Gastrocnemius medialis (tissue), 4 donors: Measurements from ENCODE around the gene CCM2L. TPM values are rescaled to one million over a fixed set of nuclear protein-coding genes. Genes with fewer than 3 reads are reported as not detected.

Source experiments
- ATAC-seq, 2 donors: fragments of 150-250 bp; one replicate each; pipeline ENCODE4 v1.9.1; 2016
- DNase-seq, 2 donors: peaks; one replicate each; pipeline ENCODE4 v3.0.0-alpha.2; 2019
- H3K27ac ChIP-seq, 4 donors: fragments of 200-600 bp; sonication (generic); 1 replicate in 1 of 4; 2 replicates in 3 of 4; pipeline ENCODE4 v1.5.1; 2016 to 2018; ENCODE audit warnings: mild to moderate bottlenecking in 2 of 4, moderate library complexity in 1 of 4
- H3K27me3 ChIP-seq, 3 donors: fragments of 200-600 bp; sonication (generic) in 2 of 3; 1 replicate in 1 of 3; 2 replicates in 2 of 3; pipeline versions ENCODE4 v1.5.1 to v1.6.0; 2016 to 2019; ENCODE audit warnings: mild to moderate bottlenecking in 1 of 3, moderate library complexity in 1 of 3
- H3K36me3 ChIP-seq, 2 donors: fragments of 200-600 bp; sonication (generic) in 1 of 2; one replicate each; pipeline ENCODE4 v1.5.1; 2017 to 2018
- H3K4me1 ChIP-seq, 2 donors: fragments of 200-600 bp; sonication (generic) in 1 of 2; one replicate each; pipeline ENCODE4 v1.5.1; 2016 to 2017; ENCODE audit warnings: mild to moderate bottlenecking in 2 of 2
- H3K4me3 ChIP-seq, 4 donors: fragments of 200-600 bp; sonication (generic) in 3 of 4; 1 replicate in 1 of 4; 2 replicates in 3 of 4; pipeline ENCODE4 v1.5.1; 2016 to 2019; ENCODE audit warnings: mild to moderate bottlenecking in 2 of 4
- H3K9me3 ChIP-seq, 3 donors: fragments of 200-600 bp; sonication (generic) in 2 of 3; 1 replicate in 1 of 3; 2 replicates in 2 of 3; pipeline ENCODE4 v1.5.1; 2016 to 2019
- POLR2A ChIP-seq, 2 donors: fragments of 450-650 bp; IDR thresholded peaks; one replicate each; pipeline ENCODE4 v1.6.1; 2017; ENCODE audit warnings: antibody characterized with exemption in 2 of 2, mild to moderate bottlenecking in 2 of 2, moderate library complexity in 2 of 2
- in situ Hi-C, 4 donors: fragments of 200-750 bp; cut with MboI; loops; one replicate each; pipeline versions ENCODE4 v1.15.0 to v1.8.0; 2017; ENCODE audit warnings: low sequenced_read_pairs in 4 of 4
- intact Hi-C: fragments of 100-400 bp; cut with DNase I; formaldehyde crosslinking; loops from one replicate; pipeline ENCODE4 v1.15.1; 2023; ENCODE audit warnings: low total_unique reads
- total RNA-seq, 4 donors: library from RNA; depleted of rRNA; stranded (reverse); fragments of >200 nt; gene quantifications; one replicate each; pipeline versions ENCODE4 v1.1.0 to v1.2.3, GENCODE V29; 2016
- TF ChIP-seq, protein P1 (sequence below), 5 experiments: fragments of 450-650 bp in 3 of 5; fragments of 200-600 bp in 2 of 5; sonication (generic) in 2 of 5; IDR thresholded peaks in 4 of 5; conservative IDR thresholded peaks in 1 of 5; 1 replicate in 4 of 5; 2 replicates in 1 of 5; pipeline ENCODE4 v1.5.1; 2016 to 2019; ENCODE audit warnings: antibody characterized with exemption in 5 of 5, mild to moderate bottlenecking in 3 of 5, moderate library complexity in 3 of 5

The CCM2L gene
- total RNA-seq, 4 donors from 2014 or later: 2.2 to 5.8 (median 3.2) TPM

DNA sequence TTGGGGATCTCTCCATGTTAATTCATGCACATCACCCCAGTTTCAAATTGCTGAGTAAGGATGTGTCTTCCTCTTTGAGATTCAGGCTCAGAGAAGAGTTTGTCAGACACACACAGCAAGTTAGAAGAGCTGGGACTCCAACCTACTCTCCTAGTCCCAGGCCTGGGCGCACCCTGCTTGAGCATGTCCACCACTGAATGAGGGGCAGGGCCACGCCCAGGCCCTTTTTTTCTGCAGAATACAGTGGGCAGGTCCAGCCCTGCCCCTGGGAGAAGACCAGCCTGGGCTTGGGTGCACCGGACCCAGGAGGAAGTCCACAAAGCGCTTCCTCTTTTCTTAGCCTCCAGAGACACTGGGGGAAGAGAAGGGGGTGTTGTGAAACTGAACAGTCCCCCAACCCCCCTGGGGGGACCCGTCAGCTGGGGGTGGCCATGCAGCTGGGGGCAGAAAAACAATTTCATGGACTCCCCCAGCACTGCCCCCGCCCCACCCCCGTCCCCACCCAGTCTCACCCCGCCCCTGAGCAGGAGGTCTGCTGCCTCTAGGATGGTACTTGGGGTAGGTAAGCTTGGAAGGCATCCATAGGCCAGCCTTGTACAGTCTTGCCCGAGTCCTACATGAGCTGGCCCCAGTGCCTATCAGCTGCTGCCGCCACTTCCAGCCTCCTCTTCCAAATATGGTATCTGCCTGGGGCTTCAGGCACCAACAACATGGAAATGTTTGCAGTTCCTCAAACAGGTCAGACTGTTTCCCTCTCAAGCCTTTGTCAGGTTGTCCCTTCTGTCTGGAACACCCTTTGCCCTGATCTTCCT lies 30.1 kb downstream of the CCM2L start:
- Histone ChIP-seq H3K9me3 (no peaks in the 10 kb centered on the region), H3K27ac (no peak overlapping the region), H3K4me1 (no peaks in the 10 kb centered on the region), H3K27me3 (peaks cover 0 to 14% (median 8%) of the 10 kb centered on the region in 3 donors), H3K36me3 (no peaks in the 10 kb centered on the region), H3K4me3 (no peak overlapping the region)
- in situ Hi-C loops: no loop called here
- no peak for DNase-seq
- ATAC-seq: peak; percentile 26 to 27
- intact Hi-C loops: no loop called here
- TF ChIP-seq, protein P1, sequence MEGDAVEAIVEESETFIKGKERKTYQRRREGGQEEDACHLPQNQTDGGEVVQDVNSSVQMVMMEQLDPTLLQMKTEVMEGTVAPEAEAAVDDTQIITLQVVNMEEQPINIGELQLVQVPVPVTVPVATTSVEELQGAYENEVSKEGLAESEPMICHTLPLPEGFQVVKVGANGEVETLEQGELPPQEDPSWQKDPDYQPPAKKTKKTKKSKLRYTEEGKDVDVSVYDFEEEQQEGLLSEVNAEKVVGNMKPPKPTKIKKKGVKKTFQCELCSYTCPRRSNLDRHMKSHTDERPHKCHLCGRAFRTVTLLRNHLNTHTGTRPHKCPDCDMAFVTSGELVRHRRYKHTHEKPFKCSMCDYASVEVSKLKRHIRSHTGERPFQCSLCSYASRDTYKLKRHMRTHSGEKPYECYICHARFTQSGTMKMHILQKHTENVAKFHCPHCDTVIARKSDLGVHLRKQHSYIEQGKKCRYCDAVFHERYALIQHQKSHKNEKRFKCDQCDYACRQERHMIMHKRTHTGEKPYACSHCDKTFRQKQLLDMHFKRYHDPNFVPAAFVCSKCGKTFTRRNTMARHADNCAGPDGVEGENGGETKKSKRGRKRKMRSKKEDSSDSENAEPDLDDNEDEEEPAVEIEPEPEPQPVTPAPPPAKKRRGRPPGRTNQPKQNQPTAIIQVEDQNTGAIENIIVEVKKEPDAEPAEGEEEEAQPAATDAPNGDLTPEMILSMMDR (IDR thresholded peaks at IDR 0.05 in 4 of 5, conservative IDR thresholded peaks at IDR 0.05 in 1 of 5): no peak
- TF ChIP-seq POLR2A (IDR thresholded peaks at IDR 0.05): no peak

DNA sequence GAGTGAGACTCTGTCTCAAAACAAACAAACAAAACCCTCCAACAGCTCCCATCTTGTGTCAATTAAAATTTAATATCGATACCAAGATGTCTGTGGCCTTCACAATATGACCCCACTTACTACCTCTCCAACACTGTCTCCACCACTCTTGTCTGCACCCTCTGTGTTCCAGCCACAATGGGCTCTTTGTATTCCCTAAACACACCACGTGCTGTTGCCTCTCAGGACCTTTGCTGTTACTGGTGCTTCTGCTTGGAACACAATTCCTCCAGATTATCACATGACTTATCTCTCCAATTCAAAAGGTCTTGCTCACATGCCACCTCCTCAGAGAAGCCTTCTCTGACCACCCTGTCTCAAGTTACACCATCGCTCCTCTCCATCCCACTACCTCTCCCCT lies 35.8 kb downstream of the CCM2L start:
- no peak for DNase-seq
- in situ Hi-C loops (no loop called here), intact Hi-C loops (no loop called here)
- no peak overlapping the region for H3K27ac ChIP-seq
- no peaks in the 10 kb centered on the region for H3K9me3 ChIP-seq
- no peak overlapping the region for H3K4me3 ChIP-seq
- H3K27me3 ChIP-seq: peaks cover 14 to 17% (median 16%) of the 10 kb centered on the region in 3 donors
- no peaks in the 10 kb centered on the region for H3K4me1 ChIP-seq
- no peak for ATAC-seq
- no peaks in the 10 kb centered on the region for H3K36me3 ChIP-seq
- TF ChIP-seq POLR2A (IDR thresholded peaks at IDR 0.05): no peak
- TF ChIP-seq, protein P1 (IDR thresholded peaks at IDR 0.05 in 4 of 5, conservative IDR thresholded peaks at IDR 0.05 in 1 of 5): no peak

DNA sequence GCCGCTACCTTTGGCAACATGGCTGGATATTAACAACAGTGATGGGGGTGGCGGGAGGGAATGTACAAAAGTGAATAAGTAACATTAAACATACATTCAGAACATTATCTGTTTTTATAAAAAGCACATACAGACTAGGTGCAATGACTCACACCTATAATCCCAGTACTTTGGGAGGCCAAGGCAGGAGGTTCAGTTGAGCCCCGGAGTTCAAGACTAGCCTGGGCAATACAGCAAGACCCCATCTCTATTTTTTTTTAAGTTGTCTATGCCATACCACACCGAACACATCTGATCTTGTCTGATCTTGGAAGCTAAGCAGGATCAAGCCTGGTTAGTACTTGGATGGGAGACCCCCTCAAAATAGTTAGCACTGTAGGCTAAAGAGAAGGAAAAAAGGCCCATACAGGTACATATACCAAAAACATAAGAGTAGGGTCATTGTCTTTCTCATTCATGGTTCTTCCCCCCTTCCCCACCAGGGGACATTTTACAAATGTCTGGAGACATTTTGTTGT lies 40.1 kb downstream of the CCM2L start:
- TF ChIP-seq, protein P1 (IDR thresholded peaks at IDR 0.05 in 4 of 5, conservative IDR thresholded peaks at IDR 0.05 in 1 of 5): no peak
- TF ChIP-seq POLR2A (IDR thresholded peaks at IDR 0.05): no peak
- Histone ChIP-seq H3K36me3 (no peaks in the 10 kb centered on the region), H3K9me3 (no peaks in the 10 kb centered on the region), H3K27ac (no peak overlapping the region), H3K4me3 (no peak overlapping the region), H3K27me3 (peaks cover 41 to 56% (median 52%) of the 10 kb centered on the region in 3 donors), H3K4me1 (peaks cover 0 to 4% of the 10 kb centered on the region in 2 donors)
- DNase-seq: no peak
- in situ Hi-C loops: no loop called here
- no peak for ATAC-seq
- intact Hi-C loops: no loop called here

DNA sequence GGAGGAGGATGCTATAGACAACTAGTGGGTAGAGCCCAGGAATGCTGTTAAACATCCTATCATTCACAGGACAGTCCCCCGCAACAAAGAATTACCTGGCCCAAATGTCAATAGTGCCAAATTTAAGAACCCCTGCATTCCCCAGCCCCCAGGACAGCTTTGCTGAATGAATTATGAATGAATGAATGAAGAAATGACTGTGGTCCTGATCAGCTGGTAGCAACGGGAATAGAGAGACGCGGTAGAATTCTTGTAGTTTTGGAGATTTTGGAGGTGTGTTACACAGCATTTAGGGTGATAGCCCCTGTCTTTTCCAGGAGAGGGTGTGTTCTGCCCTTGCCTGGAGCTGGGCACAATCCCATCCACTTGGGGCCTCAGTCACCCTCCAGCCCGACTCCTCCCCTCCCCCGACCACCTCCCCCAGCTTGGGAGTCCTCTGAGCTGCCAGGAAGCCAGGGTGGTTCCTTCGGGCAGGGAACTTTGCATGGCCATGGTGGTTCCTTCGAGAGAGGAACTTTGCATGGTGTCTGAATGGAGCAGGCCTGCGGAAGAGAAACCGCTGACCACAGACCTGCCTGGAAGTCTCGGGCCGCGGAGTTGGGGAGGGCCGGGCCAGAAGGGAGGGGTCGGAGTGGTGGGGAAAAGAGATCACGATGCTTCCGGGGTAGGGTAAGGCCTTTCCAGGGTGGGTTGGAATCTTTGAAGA lies 40.8 kb downstream of the CCM2L start:
- TF ChIP-seq, protein P1 (IDR thresholded peaks at IDR 0.05 in 4 of 5, conservative IDR thresholded peaks at IDR 0.05 in 1 of 5): no peak
- no peak for TF ChIP-seq POLR2A (IDR thresholded peaks at IDR 0.05)
- in situ Hi-C loops (no loop called here), intact Hi-C loops (no loop called here)
- H3K9me3 ChIP-seq: no peaks in the 10 kb centered on the region
- H3K4me3 ChIP-seq: no peak overlapping the region
- no peak overlapping the region for H3K27ac ChIP-seq
- no peaks in the 10 kb centered on the region for H3K36me3 ChIP-seq
- peaks cover 44 to 62% (median 53%) of the 10 kb centered on the region in 3 donors for H3K27me3 ChIP-seq
- ATAC-seq (no peak), DNase-seq (no peak)
- H3K4me1 ChIP-seq: peaks cover 0 to 4% of the 10 kb centered on the region in 2 donors
